ENCODE measurements around the gene RAB3D.
"Not testable (repeated sequence)": the region's sequence is repeated elsewhere in the genome, so short reads cannot be mapped to it uniquely, and the experiment has no call there.

The RAB3D gene

DNA sequence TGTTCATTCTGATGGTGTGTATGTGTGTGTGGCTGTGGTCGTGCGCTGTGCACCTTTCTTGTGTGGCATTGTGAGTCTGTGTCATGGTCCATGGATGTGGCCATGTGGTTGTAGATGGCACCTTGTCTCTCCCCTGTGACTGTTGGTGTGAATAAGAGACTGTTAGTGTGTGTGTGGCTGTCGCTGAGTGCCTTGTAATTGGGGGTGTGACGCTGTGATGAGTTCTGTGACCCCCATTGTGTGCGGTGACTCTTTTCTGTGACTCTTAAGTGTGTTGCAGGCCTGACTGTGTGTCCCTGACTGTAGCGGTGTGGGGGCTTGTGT lies 16.6 kb upstream of the RAB3D start:
- Mint-ChIP-seq H3K4me3 (peak overlapping the region; percentile 64), H3K27ac (no peak overlapping the region), H3K4me1 (ENCODE audit: low read depth) (peaks cover 9% of the 10 kb centered on the region), H3K27me3 (peaks cover 10% of the 10 kb centered on the region), H3K36me3 (ENCODE audit: low read depth) (no peaks in the 10 kb centered on the region), H3K9me3 (no peaks in the 10 kb centered on the region)

GRCh38 chr19:11355160-11356073 lies 16.0 kb upstream of the RAB3D start, which contains the start of gene PLPPR2:
TSS of gene PLPPR2 (plus strand) at chr19:11355432. CDS start at chr19:11357674, 2,242 bp downstream.
- H3K4me3 Mint-ChIP-seq = peak within 1 kb of the TSS; percentile 64

DNA sequence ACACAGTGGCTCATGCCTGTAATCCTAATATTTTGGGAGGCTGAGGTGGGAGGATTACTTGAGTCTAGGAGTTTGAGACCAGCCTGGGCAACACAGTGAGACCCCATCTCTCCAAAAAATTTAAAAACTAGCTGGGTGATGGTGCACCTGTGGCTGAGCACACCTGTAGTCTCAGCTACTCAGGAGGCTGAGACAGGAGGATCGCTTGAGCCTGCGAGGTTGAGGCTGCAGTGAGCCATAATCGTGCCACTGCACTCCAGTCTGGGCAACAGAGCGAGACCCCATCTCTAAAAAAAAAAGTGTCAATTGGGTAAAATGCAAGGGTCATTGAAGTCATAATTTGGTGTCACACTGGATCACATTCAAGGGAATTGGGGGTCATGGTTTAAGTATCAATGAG lies 14.6 kb upstream of the RAB3D start:
- H3K9me3 Mint-ChIP-seq; H3K36me3 Mint-ChIP-seq (ENCODE audit: low read depth); H3K4me3 Mint-ChIP-seq; H3K4me1 Mint-ChIP-seq (ENCODE audit: low read depth); H3K27ac Mint-ChIP-seq; H3K27me3 Mint-ChIP-seq: not testable (repeated sequence)

More at GRCh38 chr19:11355160-11356073, 16.0 kb upstream of the RAB3D start, which contains the start of gene PLPPR2:
- Mint-ChIP-seq H3K36me3 (ENCODE audit: low read depth) (no peaks in the 10 kb centered on the region), H3K27ac (no peak within 1 kb of the TSS), H3K4me1 (ENCODE audit: low read depth) (peaks cover 9% of the 10 kb centered on the region), H3K27me3 (peaks cover 10% of the 10 kb centered on the region), H3K9me3 (no peaks in the 10 kb centered on the region)

DNA sequence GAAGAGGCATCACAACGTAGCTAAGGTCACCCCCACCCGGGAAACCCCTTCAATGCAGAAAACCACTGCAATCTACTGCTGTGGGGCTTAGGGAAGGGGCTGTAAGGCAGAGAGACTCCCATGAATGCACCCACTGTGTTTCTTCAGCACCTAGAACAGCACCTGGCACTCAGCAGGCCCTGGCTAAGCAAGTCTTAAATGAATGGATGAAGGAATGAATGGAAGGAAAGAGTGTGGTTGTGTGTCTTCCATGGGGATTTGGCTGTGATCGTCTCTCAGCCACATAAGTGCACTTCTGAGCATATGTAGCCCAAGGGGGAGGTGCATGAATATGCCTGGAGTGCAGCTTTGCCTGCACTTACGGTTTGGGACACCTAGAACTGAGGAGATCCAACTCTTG lies 9.7 kb upstream of the RAB3D start:
- Mint-ChIP-seq H3K9me3 (peaks cover 7% of the 10 kb centered on the region), H3K4me3 (no peak overlapping the region), H3K27me3 (no peaks in the 10 kb centered on the region), H3K4me1 (ENCODE audit: low read depth) (peaks cover 31% of the 10 kb centered on the region), H3K27ac (no peak overlapping the region), H3K36me3 (ENCODE audit: low read depth) (no peaks in the 10 kb centered on the region)

- Mint-ChIP-seq H3K9me3 (peaks cover 7% of the 10 kb centered on the region), H3K27me3 (no peaks in the 10 kb centered on the region), H3K4me1 (ENCODE audit: low read depth) (peaks cover 32% of the 10 kb centered on the region), H3K27ac (no peak overlapping the region), H3K36me3 (ENCODE audit: low read depth) (no peaks in the 10 kb centered on the region), H3K4me3 (peak overlapping the region; percentile 96)
These were observed 8.1 kb upstream of the RAB3D start for GRCh38 chr19:11347546-11348039.

GRCh38 chr19:11346104-11346940 lies 6.9 kb upstream of the RAB3D start, which contains the start of the genes CCDC159 and TMEM205:
TSS of gene CCDC159 (plus strand) at chr19:11346519. CDS start at chr19:11346607, 88 bp downstream.
TSS of gene TMEM205 (minus strand) at chr19:11346268. CDS start at chr19:11345619, 649 bp downstream.
- Mint-ChIP-seq H3K9me3 (peaks cover 7% of the 10 kb centered on the region), H3K4me1 (ENCODE audit: low read depth) (peaks cover 32% of the 10 kb centered on the region), H3K27ac (peak within 1 kb of the TSS; percentile 90), H3K4me3 (peak within 1 kb of the TSS; percentile 96), H3K36me3 (ENCODE audit: low read depth) (no peaks in the 10 kb centered on the region), H3K27me3 (no peaks in the 10 kb centered on the region)

DNA sequence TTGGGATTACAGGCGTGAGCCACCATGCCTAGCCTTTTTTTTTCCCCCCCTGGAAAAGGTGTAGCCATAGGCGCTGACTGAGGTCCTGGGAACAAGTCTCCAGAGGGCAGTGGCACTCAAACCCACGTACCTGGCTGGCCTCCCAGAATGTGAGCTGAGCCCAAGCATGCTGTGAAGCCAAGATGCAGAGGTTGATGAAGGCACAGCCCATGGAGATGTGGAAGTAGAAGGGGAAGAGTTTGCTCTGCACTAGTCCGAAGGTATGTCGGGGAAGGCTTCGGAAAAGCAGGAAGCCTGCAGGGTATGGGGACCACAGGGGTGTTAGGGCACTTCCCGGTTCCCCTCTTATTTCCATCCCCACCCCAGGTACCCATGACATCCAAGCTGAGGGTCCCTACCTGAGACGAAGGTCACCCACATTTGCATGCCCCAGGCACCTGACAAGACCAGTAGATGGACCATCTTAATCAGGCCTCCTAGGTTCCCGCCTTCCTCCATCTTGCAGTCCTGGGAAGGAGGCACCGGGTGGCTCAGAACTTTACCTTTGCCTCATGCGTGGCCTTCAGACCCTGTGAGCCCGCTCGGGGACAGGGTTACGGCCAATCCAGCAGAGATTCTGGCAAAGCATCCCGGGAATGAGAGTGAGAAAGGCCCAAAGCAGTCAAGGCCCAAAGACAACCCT lies 5.8 kb upstream of the RAB3D start:
- H3K9me3 Mint-ChIP-seq = peaks cover 7% of the 10 kb centered on the region

DNA sequence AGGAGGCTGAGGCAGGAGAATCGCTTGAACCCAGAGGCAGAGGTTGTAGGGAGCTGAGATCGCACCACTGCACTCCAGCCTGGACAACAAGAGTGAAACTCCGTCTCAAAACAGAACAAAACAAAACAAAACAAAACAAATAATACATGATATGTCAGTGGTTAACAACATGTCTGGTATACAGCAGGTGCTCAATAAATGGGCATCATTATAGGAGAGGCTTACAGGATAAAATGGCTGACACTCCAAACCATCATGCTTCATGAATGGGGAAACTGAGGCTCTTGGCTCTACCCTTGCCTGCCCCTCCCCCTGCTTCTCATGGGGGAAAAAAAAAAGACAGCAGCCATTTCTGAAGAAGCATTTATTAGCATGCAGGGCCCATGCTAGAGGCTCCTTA lies 3.0 kb upstream of the RAB3D start:
- H3K4me3 Mint-ChIP-seq = no peak overlapping the region
- no peaks in the 10 kb centered on the region for H3K27me3 Mint-ChIP-seq
- no peaks in the 10 kb centered on the region for H3K9me3 Mint-ChIP-seq
- H3K27ac Mint-ChIP-seq = no peak overlapping the region
- H3K36me3 Mint-ChIP-seq (ENCODE audit: low read depth) = no peaks in the 10 kb centered on the region
- H3K4me1 Mint-ChIP-seq (ENCODE audit: low read depth) = peaks cover 49% of the 10 kb centered on the region

More for the DNA sequence above, 5.8 kb upstream of the RAB3D start:
- Mint-ChIP-seq H3K27ac (peak overlapping the region; percentile 90), H3K4me1 (ENCODE audit: low read depth) (peaks cover 32% of the 10 kb centered on the region), H3K27me3 (no peaks in the 10 kb centered on the region), H3K4me3 (peak overlapping the region; percentile 96), H3K36me3 (ENCODE audit: low read depth) (no peaks in the 10 kb centered on the region)

GRCh38 chr19:11340099-11340467 lies 626 bp upstream of the RAB3D start:
- Mint-ChIP-seq H3K4me1 (ENCODE audit: low read depth) (peaks cover 31% of the 10 kb centered on the region), H3K4me3 (peak overlapping the region; percentile 76)
- H3K9me3 Mint-ChIP-seq; H3K36me3 Mint-ChIP-seq (ENCODE audit: low read depth); H3K27ac Mint-ChIP-seq; H3K27me3 Mint-ChIP-seq: not testable (repeated sequence)

DNA sequence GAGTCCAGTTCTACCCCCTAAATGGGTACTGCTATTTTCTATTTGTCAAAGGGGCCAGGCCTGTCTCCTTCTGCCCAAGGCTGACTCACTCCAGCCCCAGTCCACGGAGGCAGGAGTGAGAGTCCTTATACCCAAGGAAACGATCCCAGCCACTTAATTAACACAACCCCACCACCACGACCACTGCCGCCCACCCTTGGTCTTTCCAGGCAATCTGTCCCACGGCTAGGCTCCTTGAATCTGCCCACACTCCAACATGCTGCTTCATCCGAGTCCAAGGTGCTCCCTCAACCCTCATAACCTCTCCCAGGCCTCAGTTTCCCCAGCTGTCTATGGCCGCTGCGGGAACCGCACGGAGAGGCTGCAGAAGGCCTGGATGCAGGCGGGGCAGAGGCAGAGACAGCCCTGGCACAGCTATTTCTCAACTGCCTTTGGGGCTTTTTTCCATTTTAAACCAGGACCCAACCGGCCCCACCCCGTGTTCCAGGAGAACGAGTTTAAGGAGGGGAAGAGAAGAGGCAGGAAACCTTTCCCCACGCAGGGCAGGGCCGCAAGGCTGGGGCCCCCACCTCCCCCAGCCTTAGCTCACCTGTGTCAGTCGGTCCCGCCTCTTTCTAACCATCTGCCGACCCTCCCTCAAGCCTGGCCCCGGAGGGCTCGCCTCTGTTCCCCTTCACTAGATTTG lies 746 bp downstream of the RAB3D start:
- H3K27ac Mint-ChIP-seq = no peak overlapping the region
- H3K4me3 Mint-ChIP-seq = peak overlapping the region; percentile 76

DNA sequence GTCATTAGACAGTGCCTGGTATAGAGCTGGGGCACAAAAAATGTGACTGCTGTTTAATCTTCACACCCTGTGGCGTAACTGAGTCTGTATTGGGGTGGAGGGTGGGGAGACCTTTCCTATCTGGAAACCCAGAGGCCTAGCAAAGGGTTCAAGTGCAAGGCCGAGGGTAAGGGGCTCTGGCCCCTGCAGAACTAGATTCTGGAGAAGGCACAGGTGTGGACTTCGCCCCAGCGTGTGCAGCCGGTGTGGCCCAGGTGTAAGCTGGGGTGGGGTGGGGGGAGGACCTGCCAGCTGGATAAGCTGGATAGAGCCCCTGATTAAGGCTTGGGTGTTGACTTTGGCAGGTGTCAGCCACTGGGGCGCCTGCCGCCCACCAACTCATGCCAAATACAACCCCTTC lies 1.3 kb downstream of the RAB3D start:
- Mint-ChIP-seq H3K9me3 (no peaks in the 10 kb centered on the region), H3K4me3 (no peak overlapping the region), H3K27me3 (no peaks in the 10 kb centered on the region), H3K36me3 (ENCODE audit: low read depth) (peaks cover 9% of the 10 kb centered on the region), H3K4me1 (ENCODE audit: low read depth) (peaks cover 25% of the 10 kb centered on the region), H3K27ac (no peak overlapping the region)

More for the DNA sequence above, 746 bp downstream of the RAB3D start:
- H3K9me3 Mint-ChIP-seq = no peaks in the 10 kb centered on the region
- peaks cover 25% of the 10 kb centered on the region for H3K4me1 Mint-ChIP-seq (ENCODE audit: low read depth)
- peaks cover 5% of the 10 kb centered on the region for H3K36me3 Mint-ChIP-seq (ENCODE audit: low read depth)
- H3K27me3 Mint-ChIP-seq = no peaks in the 10 kb centered on the region

DNA sequence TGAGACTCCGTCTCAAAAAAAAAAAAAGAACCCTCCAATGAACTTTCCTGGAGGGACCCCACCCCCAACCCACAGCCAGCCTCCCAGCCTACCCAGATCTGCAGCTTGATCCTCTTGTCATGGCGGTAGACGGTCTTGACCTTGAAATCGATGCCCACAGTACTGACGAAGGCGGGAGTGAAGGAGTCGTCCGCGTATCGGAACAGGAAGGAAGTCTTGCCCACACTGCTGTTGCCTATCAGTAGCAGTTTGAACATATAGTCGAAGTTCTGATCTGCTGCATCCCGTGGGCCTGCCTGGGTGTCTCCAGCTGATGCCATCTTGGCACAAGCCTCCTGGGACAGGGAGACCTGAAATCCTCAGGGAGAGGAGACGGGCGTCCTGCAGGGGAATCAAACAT lies 2.4 kb downstream of the RAB3D start:
- no peak overlapping the region for H3K4me3 Mint-ChIP-seq
- H3K36me3 Mint-ChIP-seq (ENCODE audit: low read depth) = peaks cover 9% of the 10 kb centered on the region
- H3K4me1 Mint-ChIP-seq (ENCODE audit: low read depth) = peaks cover 25% of the 10 kb centered on the region
- no peak overlapping the region for H3K27ac Mint-ChIP-seq
- H3K9me3 Mint-ChIP-seq = no peaks in the 10 kb centered on the region
- no peaks in the 10 kb centered on the region for H3K27me3 Mint-ChIP-seq

GRCh38 chr19:11335449-11336146 lies 3.9 kb downstream of the RAB3D start:
- Mint-ChIP-seq H3K9me3 (no peaks in the 10 kb centered on the region), H3K27ac (no peak overlapping the region), H3K4me1 (ENCODE audit: low read depth) (peaks cover 25% of the 10 kb centered on the region), H3K4me3 (no peak overlapping the region), H3K27me3 (no peaks in the 10 kb centered on the region), H3K36me3 (ENCODE audit: low read depth) (peaks cover 9% of the 10 kb centered on the region)
